ENCODE data around the gene JKAMP.
A peak's percentile ranks its signal among the peaks of the same experiment; 100 is the strongest.
"Not testable (repeated sequence)": the region's sequence is repeated elsewhere in the genome, so short reads cannot be mapped to it uniquely, and the experiment has no call there.

The JKAMP gene

DNA sequence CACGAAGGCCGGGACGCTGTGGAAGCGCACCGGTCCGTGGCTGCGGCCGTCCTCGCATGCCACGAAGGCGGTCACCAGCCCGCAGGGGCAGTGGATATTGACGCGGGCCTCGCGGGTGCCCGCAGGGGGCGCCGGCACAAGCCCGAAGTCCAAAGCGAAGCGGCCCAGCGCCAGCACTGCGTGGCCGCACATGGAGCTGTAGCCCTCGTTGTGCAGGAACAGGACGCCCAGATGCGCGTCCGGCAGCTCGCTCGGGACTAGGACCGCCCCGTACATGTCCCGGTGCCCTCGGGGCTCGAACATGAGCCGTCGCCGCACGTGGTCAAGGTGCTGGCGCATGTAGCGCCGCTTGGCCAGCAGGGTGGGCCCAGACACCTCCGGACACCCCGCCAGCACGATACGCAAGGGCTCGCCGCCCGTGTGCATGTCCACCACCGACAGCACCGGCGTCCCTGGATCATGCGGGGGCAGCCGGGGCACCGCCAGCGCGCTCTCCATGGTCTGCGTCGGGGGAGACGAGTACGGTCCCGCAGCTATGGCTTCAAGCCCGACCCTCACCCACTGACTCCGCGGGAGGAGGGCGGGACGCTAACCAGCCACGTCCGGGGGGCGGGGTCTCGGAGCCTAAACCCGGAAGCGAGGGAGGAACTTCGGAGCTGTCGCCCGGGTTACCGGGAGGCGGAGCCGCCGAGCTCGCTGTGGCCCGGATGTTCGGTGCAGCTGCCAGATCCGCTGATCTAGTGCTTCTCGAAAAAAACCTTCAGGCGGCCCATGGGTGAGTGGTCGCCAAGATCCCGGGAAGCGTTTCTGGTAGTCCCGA lies at the start of gene JKAMP, which contains the start of gene L3HYPDH:
Gene JKAMP (plus strand): TSS at position 699 of the 820 bp plus-strand sequence. CDS start 73 bp downstream, at position 772.
Gene L3HYPDH (minus strand): TSS at position 590 of the 820 bp plus-strand sequence. CDS start 92 bp downstream, at position 498.
- DNase-seq = peak; percentile 97

- DNase-seq = no peak
Measured at GRCh38 chr14:59435101-59435500, 49.2 kb upstream of the JKAMP start.

DNA sequence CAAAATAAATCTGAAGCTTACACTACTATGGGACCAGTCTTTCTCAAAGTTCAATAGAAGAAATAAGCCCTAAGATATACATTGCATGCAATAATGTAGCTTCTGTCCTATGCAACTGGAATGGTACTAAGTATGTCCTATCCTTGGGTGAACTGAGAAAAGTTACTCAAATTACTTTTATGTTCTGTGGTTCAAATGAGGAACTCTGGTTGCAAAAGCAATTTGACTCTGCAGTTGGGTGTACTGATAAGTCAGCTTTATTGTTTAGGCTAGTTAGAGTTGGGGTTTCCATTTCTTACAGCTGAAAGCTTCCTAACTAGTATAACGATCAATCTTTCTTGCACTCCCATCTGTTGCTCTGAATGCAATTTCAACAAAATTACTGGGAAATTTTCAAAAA lies 48.3 kb upstream of the JKAMP start:
- DNase-seq = no peak

GRCh38 chr14:59438195-59438647 lies 46.1 kb upstream of the JKAMP start:
- no peak for DNase-seq

- DNase-seq = no peak
Measured at GRCh38 chr14:59439256-59439965, 44.9 kb upstream of the JKAMP start.

GRCh38 chr14:59448673-59449072 lies 35.6 kb upstream of the JKAMP start:
- DNase-seq = not testable (repeated sequence)

GRCh38 chr14:59450716-59451115 lies 33.6 kb upstream of the JKAMP start:
- no peak for DNase-seq

DNA sequence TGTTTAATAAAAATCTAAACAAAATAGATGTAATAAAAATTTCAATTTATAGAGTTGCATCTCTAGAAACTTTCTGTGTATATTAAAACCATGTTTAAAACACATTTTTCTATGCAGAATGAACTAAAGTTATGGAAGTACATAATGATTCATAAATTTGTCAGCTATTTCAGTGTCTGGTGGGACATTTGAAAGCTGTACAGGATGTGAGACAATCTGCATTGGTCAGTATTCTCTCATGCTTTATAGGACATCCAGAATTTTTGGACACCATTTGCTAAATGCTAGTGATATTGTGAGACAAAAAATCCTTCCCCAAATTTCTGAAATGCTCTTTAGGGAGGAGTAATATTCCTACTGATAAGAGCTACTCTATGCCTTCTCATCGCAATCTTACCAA lies 32.5 kb upstream of the JKAMP start:
- no peak for DNase-seq

GRCh38 chr14:59454139-59454538 lies 30.2 kb upstream of the JKAMP start:
- DNase-seq = no peak

- no peak for DNase-seq
Measured at GRCh38 chr14:59455411-59455810, 28.9 kb upstream of the JKAMP start.

DNA sequence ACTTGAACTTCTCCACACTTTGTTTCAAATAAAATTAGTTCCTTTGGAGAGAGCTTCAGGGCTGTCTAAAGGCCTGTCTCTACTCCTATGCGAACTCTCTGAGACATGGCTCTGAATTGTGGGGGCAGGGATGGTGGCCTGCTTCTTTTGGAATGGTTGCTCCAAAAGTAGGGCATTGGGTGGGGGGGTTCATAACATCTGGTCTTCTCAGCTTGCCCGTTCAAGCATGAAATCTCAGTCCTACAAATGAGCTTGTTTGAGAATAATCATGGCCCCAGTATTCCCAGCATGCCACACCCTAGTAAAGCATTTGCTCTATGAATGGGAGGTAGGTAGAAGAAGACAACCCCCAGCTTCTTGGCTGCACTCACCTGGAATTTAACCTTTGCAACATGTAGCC lies 25.8 kb upstream of the JKAMP start:
- DNase-seq = no peak

DNA sequence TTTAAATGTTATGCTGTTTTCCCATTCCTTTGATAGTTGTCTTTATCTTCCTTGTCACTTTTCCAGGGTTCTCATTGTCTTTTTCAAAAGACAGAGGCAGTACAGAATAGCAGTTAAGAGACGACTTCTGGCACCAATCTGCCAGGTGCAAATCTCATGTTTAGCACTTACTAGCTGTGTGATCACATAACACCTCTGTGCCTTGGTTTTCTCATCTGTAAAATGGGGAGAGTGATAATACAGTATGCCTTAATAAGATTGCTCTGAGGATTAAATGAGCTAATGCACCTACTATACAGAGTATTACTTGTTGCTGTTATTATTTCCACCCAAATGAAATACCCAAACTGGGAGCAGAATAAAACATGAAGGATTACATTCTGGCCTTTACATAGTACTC lies 23.9 kb upstream of the JKAMP start:
- DNase-seq = no peak

DNA sequence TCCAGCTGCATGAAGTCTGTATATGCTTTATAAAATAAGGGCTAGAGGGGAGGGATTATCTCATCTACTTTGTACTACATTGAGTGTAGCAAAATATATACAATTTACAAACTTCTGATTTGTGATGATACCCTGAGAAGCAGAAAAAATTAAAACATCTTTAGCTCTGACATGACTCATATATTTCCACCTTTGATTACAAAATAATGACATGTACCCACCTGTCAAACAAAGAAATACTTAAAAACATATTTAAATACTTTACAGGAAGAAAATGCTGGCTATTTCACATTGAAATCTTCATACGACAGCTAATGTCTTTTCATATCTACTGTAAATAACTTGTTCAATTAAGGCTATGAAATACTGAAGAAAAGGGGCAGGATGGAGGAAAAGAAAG lies 22.4 kb upstream of the JKAMP start:
- DNase-seq = no peak

GRCh38 chr14:59463787-59464485 lies 20.4 kb upstream of the JKAMP start:
- DNase-seq = no peak

- peak; percentile 43 for DNase-seq
Measured at GRCh38 chr14:59464486-59465315, 19.6 kb upstream of the JKAMP start.

GRCh38 chr14:59465316-59466135 lies 18.8 kb upstream of the JKAMP start, which contains the start of gene GPR135:
TSS of gene GPR135 (minus strand) at chr14:59465380. CDS start at chr14:59465226, 154 bp downstream.
- peak; percentile 43 for DNase-seq

- DNase-seq = no peak
Measured at GRCh38 chr14:59474172-59474571, 10.1 kb upstream of the JKAMP start.

GRCh38 chr14:59475709-59476108 lies 8.6 kb upstream of the JKAMP start:
- DNase-seq = no peak

DNA sequence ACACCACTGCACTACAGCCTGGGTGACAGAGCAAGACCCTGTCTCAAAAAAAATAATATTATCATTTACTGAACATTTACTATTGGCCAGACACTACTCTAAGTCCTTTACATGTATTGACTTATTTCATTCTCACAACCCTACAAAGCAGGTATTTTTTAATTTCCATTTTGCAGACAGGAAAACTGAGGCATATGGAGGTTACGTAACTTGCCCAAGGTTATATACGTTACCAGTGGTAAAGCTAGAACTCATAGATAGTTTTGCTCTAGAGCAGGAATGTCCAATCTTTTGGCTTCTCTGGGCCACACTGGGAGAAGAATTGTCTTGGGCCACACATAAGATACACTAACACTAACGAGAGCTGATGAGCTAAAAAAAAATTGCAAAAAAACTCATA lies 5.8 kb upstream of the JKAMP start:
- no peak for DNase-seq

GRCh38 chr14:59480166-59480565 lies 4.2 kb upstream of the JKAMP start:
- DNase-seq = no peak

GRCh38 chr14:59481407-59481806 lies 2.9 kb upstream of the JKAMP start:
- no peak for DNase-seq

All from NCI-H510A (cell line).